ENCODE results near the gene ULK4. TPM values are rescaled to one million over a fixed set of nuclear protein-coding genes. Genes with fewer than 3 reads are reported as not detected.
A peak's percentile ranks its signal among the peaks of the same experiment; 100 is the strongest.

Gene ULK4
- total RNA-seq = 10 to 100 TPM; 13.1 to 14.2 TPM

DNA sequence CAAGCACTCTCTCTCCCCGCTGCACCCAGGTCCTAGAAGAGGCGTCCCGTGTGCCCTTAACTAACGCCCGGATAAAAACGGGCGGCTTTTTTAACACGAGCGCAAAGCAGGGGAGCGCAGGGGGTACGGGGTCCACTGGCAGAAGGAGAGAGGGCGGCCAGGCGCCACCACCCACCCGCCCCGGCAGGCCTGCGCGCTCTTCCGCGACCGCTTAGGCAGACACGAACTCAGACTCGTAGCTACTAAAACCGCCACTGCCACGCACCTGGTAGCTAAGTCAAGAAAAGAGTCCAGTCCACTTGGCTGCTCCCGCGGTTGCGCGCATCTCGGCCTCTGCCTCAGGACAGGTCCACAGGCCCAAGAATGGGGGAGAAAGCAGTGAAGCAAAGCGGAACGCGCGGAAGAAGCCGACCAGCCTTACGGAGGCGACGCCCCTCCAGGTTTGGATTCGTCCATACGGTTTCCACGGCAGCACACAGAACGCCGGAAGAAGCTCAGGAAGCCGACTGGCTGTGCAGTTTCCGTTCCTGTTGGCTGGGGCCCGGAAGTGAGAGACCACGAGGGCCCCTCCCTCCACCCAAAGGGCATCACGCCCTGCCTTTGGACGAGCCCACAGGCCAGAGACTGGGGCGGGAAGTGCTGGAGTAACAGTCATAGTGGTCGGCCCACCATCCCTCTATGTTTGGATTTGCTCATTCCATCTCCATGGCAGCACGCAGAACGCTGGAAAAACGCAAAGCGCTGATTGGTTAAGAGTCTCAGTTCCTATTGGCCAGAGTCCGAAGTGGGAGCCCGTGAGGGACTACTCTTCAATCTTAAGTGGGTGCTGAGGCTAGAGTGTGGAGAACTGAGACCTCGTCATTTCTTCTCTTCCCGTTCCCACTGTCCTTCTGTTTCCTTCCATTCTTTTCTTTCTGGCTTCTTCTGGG is at the start of gene ULK4:
Gene ULK4, minus strand, starts transcription at position 353 of the 929 bp plus-strand sequence. CDS start 7,344 bp downstream, outside the sequence.
- ATAC-seq (peak; percentile 91), DNase-seq (peak; percentile 96)
- H3K9me3 Mint-ChIP-seq (ENCODE audit: low read depth) = no peaks in the 10 kb centered on the region
- peaks cover 13% of the 10 kb centered on the region for H3K4me1 Mint-ChIP-seq
- POLR2A ChIA-PET = interaction anchor here (0.5 to 0.9 kb wide), 3 partner anchors 51 to 118 kb away, joined by 3 to 4 read pairs (median 3); no protein-coding TSS in a partner anchor
- no peaks in the 10 kb centered on the region for H3K36me3 Mint-ChIP-seq (ENCODE audit: low read depth)
- peak within 1 kb of the TSS; percentile 95 for H3K4me3 Mint-ChIP-seq
- peak within 1 kb of the TSS; percentile 92 for H3K27ac Mint-ChIP-seq
- CTCF ChIA-PET = interaction anchor here (0.7 to 0.8 kb wide), 4 partner anchors 36 to 1428 kb away, joined by 3 to 5 read pairs (median 4); no protein-coding TSS in a partner anchor
- intact Hi-C loops (cut with DNase I, micrococcal nuclease) = loop anchor here (1.0 to 5.0 kb wide), 16 partner anchors 51 to 1660 kb away; partner anchors contain the start of genes ANO10 (in 1 of the 2), CTNNB1 (in 1 of the 2), EIF1B (in 1 of the 2) and NKTR (in 1 of the 2)
- H3K27me3 Mint-ChIP-seq = no peaks in the 10 kb centered on the region

DNA sequence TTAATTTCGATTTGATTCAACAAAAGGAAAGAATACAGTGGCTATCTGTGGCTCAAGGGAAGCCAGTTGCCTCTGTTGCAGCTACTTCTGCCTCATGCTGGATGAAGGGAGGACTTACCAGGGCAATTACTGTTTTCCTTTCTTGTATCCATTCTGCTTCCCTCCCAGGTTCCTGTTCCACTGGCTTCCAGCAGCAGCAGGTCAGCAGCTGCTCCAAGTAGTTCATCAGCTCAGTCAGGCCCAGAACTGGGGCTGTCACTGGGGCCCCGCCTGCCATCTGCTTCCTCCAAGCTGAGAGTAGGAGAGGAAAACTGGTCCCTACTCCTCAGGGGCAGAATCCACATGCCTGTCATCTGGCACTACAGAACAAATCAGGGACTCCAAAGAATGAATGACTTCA is 48.6 kb upstream of the ULK4 start:
- no peaks in the 10 kb centered on the region for H3K27me3 Mint-ChIP-seq
- ChIA-PET CTCF (interaction anchor here (1.4 kb wide), 1 partner anchor 12 kb away, joined by 3 read pairs; no protein-coding TSS in a partner anchor), POLR2A (no interaction called here)

DNA sequence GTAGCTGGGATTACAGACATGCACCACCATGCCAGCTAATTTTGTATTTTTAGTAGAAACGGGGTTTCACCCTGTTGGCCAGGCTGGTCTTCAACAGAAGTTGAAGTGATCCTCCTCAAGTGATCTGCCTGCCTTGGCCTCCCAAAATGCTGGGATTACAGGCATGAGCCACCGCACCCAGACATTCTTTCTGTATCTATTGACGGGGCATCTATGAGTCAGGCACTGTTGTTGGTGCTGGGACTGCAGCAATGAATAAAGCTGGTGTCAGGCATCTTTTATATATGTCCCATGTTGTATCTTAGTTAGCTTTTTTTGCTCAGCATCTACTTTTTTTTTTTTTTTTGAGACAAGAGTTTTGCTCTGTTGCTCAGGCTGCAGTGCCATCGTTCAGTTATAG is 47.6 kb upstream of the ULK4 start:
- Mint-ChIP-seq H3K27me3 (no peaks in the 10 kb centered on the region), H3K4me1 (peaks cover 18% of the 10 kb centered on the region), H3K9me3 (ENCODE audit: low read depth) (no peaks in the 10 kb centered on the region), H3K36me3 (ENCODE audit: low read depth) (peaks cover 2% of the 10 kb centered on the region), H3K4me3 (no peak overlapping the region), H3K27ac (no peak overlapping the region)
- intact Hi-C loops (cut with DNase I, micrococcal nuclease) = no loop called here
- CTCF ChIA-PET = interaction anchor here (0.6 to 1.4 kb wide), 2 partner anchors 11 to 1429 kb away, joined by 3 read pairs; no protein-coding TSS in a partner anchor
- POLR2A ChIA-PET = no interaction called here
- no peak for DNase-seq
- no peak for ATAC-seq

More for the DNA sequence above, 48.6 kb upstream of the ULK4 start:
- Mint-ChIP-seq H3K9me3 (ENCODE audit: low read depth) (no peaks in the 10 kb centered on the region), H3K36me3 (ENCODE audit: low read depth) (peaks cover 5% of the 10 kb centered on the region), H3K4me1 (peaks cover 28% of the 10 kb centered on the region), H3K4me3 (no peak overlapping the region), H3K27ac (no peak overlapping the region)
- intact Hi-C loops (cut with DNase I, micrococcal nuclease) = loop anchor here (5.0 kb wide), 3 partner anchors 87 to 592 kb away; partner anchors contain the start of genes NKTR (in 1 of the 2) and VIPR1 (in 1 of the 2)
- DNase-seq = no peak
- no peak for ATAC-seq

DNA sequence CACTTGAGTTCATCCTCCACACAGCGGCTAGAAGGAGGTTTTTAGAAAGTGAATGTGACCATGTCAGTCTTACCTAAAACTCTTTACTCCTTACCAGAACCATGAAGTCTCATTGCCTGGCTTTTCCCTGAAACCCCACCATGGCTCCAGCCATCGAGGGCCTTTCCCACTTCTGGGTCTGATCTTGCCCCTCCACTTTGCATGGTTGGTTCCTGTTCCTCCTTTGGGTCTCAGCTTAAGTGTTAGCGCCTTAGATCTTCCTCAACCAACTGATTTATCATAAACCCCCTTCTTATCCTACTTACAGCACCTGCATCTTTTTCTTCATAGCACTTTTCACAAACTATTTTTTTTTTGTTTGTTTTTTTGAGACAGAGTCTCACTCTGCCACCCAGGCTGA is 45.9 kb upstream of the ULK4 start:
- Mint-ChIP-seq H3K4me3 (no peak overlapping the region), H3K36me3 (ENCODE audit: low read depth) (no peaks in the 10 kb centered on the region), H3K27me3 (no peaks in the 10 kb centered on the region), H3K4me1 (peaks cover 11% of the 10 kb centered on the region), H3K9me3 (ENCODE audit: low read depth) (no peaks in the 10 kb centered on the region), H3K27ac (no peak overlapping the region)
- no peak for ATAC-seq
- CTCF ChIA-PET = no interaction called here
- POLR2A ChIA-PET = interaction anchor here (0.6 kb wide), 1 partner anchor 812 kb away, joined by 3 read pairs; no protein-coding TSS in a partner anchor
- DNase-seq = no peak
- intact Hi-C loops (cut with DNase I, micrococcal nuclease) = no loop called here

DNA sequence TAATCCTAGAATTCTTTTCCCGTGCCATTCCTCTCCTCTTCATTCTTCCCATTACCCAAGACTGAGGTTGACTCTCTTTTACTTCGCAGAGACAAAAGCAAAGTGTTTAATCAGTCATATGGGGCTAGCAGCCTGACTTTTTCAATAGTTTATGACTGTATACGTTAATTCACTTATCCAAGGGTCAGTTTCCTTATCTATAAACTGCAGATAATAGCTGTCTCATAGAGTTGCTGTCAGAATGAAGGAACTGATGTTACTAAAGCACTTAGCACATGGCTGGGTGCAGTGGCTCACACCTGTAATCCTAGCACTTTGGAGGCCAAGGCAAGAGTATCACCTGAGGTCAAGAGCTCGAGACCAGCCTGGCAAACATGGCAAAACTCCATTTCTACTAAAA is 43.5 kb upstream of the ULK4 start:
- H3K27me3 Mint-ChIP-seq = peaks cover 4% of the 10 kb centered on the region
- intact Hi-C loops (cut with DNase I, micrococcal nuclease) = no loop called here
- POLR2A ChIA-PET = no interaction called here
- H3K9me3 Mint-ChIP-seq (ENCODE audit: low read depth) = peaks cover 4% of the 10 kb centered on the region
- CTCF ChIA-PET = no interaction called here
- H3K36me3 Mint-ChIP-seq (ENCODE audit: low read depth) = no peaks in the 10 kb centered on the region
- DNase-seq = no peak
- H3K4me3 Mint-ChIP-seq = no peak overlapping the region
- H3K27ac Mint-ChIP-seq = no peak overlapping the region
- ATAC-seq = no peak
- H3K4me1 Mint-ChIP-seq = no peaks in the 10 kb centered on the region

DNA sequence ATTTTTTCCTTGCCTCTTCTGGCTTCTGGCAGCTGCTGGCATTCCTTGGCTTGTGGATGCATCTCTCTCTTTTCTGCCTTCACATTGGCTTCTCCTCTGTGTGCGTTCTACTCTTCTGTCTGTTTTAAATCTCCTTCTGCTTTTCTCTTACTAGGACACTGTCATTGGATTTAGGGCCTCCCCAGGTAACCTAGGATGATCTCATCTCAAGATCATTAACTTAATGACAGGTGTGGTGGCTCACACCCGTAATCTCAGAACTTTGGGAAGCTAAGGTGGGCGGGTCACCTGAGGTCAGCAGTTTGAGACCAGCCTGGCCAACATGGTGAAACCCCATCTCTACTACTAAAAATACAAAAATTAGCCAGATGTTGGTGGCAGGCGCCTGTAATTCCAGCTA is 40.9 kb upstream of the ULK4 start:
- DNase-seq = no peak
- no peak for ATAC-seq
- intact Hi-C loops (cut with DNase I, micrococcal nuclease) = no loop called here
- no peaks in the 10 kb centered on the region for H3K36me3 Mint-ChIP-seq (ENCODE audit: low read depth)
- H3K9me3 Mint-ChIP-seq (ENCODE audit: low read depth) = peaks cover 4% of the 10 kb centered on the region
- POLR2A ChIA-PET = no interaction called here
- H3K27ac Mint-ChIP-seq = no peak overlapping the region
- no peaks in the 10 kb centered on the region for H3K4me1 Mint-ChIP-seq
- H3K4me3 Mint-ChIP-seq = no peak overlapping the region
- peaks cover 4% of the 10 kb centered on the region for H3K27me3 Mint-ChIP-seq
- CTCF ChIA-PET = no interaction called here

DNA sequence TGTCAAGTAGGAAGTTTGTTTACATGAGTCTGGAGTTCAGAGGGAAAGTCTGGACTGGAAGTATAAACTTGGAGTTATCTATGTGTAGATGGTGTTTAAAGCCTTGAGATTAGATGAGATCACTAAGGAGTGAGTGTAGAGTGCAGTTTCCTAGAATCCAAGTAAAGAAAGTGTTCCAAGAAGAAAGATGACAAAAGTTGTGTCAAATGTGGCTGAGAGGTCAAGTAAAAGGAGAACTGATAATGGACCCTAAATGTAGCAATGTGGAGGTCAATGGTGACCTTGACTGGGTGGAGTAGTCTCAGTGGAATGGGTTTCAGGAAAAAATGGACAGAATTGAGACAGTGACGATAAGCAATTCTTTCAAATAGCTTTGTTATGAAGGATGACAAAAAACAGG is 39.9 kb upstream of the ULK4 start:
- H3K4me3 Mint-ChIP-seq = no peak overlapping the region
- ChIA-PET CTCF (no interaction called here), POLR2A (no interaction called here)
- H3K4me1 Mint-ChIP-seq = no peaks in the 10 kb centered on the region
- no peaks in the 10 kb centered on the region for H3K36me3 Mint-ChIP-seq (ENCODE audit: low read depth)
- H3K9me3 Mint-ChIP-seq (ENCODE audit: low read depth) = peaks cover 4% of the 10 kb centered on the region
- ATAC-seq (no peak), DNase-seq (no peak)
- H3K27ac Mint-ChIP-seq = no peak overlapping the region
- intact Hi-C loops (cut with DNase I, micrococcal nuclease) = no loop called here
- peaks cover 4% of the 10 kb centered on the region for H3K27me3 Mint-ChIP-seq

DNA sequence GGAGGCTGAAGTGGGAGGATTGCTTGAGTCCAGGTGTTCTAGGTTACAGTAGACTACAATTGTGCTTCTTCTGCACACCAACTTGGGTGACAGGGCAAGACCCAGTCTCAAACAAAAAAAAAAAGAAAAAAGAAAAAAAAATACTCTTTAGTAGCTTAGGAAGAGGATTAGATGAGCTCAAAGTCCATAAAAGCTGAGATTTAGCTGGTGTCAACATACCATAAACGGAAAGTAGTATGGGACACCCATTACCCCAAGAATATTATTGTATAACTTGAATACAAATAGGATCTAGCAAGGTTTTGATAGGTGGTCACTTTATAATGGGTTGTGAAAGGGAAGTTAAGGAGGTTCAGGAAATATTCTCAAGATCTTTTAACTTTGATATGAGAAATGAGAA is 38.0 kb upstream of the ULK4 start:
- Mint-ChIP-seq H3K9me3 (ENCODE audit: low read depth) (peaks cover 4% of the 10 kb centered on the region), H3K27ac (no peak overlapping the region), H3K4me3 (no peak overlapping the region), H3K36me3 (ENCODE audit: low read depth) (no peaks in the 10 kb centered on the region), H3K4me1 (no peaks in the 10 kb centered on the region), H3K27me3 (peaks cover 4% of the 10 kb centered on the region)
- intact Hi-C loops (cut with DNase I, micrococcal nuclease) = no loop called here
- ChIA-PET CTCF (interaction anchor here (0.7 kb wide), 1 partner anchor 100 kb away, joined by 3 read pairs; no protein-coding TSS in a partner anchor), POLR2A (no interaction called here)
- ATAC-seq = no peak
- DNase-seq = no peak

DNA sequence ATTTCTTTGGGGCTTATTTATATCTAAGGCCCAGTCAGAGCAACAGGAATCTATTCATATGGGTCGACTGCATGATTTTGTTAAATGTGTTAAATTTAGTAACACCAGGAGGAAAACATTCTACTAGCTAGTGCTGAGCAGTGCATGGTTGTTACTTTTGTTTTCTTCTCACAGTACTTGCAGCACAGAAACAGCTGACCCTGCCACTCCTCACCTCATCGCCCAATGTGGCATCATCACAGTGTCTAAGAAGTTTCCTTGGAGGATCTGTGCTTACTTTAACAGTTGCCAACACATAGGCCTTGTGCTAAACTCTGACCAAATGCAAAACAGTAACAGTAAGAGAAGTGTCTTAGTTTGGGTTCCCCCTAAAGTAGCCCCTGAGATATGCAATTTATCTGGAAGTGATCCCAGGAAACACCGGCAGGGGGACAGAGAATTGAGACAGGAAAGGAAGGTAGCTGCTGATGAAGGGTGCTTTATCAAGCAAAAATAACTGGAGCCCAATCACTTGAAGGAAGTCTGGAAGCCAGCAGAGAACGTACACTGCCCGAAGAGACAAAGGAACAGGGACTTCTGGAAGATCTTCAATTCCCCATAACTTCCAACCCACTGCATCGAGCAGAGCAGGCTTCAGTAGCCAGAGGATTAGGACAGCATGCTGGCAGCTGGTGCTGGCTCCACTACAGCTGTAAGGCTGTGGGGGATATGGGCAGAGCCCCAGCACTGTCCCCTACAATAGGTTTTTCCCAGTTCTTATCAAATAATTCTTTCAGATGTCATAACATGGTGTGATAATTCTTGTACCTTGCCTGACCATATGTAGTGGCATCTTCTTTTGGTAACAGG is 36.0 kb upstream of the ULK4 start:
- intact Hi-C loops (cut with DNase I, micrococcal nuclease) = no loop called here
- ChIA-PET POLR2A (no interaction called here), CTCF (interaction anchor here (0.6 to 2.2 kb wide), 9 partner anchors 8 to 436 kb away, joined by 3 to 7 read pairs (median 3); partner anchors contain the start of gene ULK4)
- Mint-ChIP-seq H3K27me3 (peaks cover 4% of the 10 kb centered on the region), H3K27ac (no peak overlapping the region), H3K4me1 (no peaks in the 10 kb centered on the region), H3K36me3 (ENCODE audit: low read depth) (no peaks in the 10 kb centered on the region), H3K4me3 (no peak overlapping the region), H3K9me3 (ENCODE audit: low read depth) (peaks cover 4% of the 10 kb centered on the region)
- DNase-seq (peak; percentile 19), ATAC-seq (no peak)

DNA sequence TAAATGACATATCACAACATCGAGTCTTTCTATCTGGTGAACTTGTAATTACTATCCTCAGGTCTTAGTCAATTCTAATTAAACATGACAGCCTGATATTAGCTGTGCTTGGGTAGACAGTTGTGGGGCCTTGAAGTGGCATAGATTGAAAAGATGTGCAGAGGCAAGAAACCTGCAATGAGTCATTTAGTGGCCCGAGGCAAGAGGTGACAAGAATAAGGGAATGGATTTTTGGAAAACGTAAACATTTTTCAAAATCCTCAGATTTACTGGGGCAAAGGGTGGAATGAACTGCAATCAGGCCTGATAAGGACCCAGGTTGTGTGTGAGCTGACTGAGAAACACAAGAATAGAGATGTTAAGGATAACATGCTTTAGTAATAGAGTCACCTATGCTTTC is 29.5 kb upstream of the ULK4 start:
- Mint-ChIP-seq H3K27me3 (no peaks in the 10 kb centered on the region), H3K4me3 (no peak overlapping the region), H3K36me3 (ENCODE audit: low read depth) (no peaks in the 10 kb centered on the region), H3K27ac (no peak overlapping the region), H3K9me3 (ENCODE audit: low read depth) (no peaks in the 10 kb centered on the region), H3K4me1 (no peaks in the 10 kb centered on the region)
- ChIA-PET CTCF (interaction anchor here (0.5 kb wide), 1 partner anchor 312 kb away, joined by 3 read pairs; no protein-coding TSS in a partner anchor), POLR2A (interaction anchor here (0.7 kb wide), 1 partner anchor 89 kb away, joined by 3 read pairs; no protein-coding TSS in a partner anchor)
- ATAC-seq (no peak), DNase-seq (no peak)
- intact Hi-C loops (cut with DNase I, micrococcal nuclease) = no loop called here

DNA sequence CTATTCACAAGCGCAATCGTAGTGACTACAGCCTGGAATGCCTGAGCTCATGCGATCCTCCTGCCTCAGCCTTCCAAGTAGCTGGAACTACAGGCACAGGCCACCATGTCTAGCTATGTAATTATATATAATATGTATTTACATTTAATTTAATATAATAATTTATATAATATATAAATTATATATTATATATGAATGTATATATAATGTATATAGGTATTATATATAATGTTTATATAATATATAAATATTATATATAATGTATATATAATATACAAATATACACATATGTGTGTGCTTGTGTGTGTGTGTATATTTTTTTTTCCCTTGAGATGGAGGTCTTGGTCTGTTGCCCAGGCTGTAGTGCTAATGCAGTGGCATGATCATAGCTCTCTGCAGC is 27.6 kb upstream of the ULK4 start:
- Mint-ChIP-seq H3K4me1 (no peaks in the 10 kb centered on the region), H3K27ac (no peak overlapping the region), H3K4me3 (no peak overlapping the region), H3K36me3 (ENCODE audit: low read depth) (no peaks in the 10 kb centered on the region), H3K27me3 (no peaks in the 10 kb centered on the region), H3K9me3 (ENCODE audit: low read depth) (no peaks in the 10 kb centered on the region)
- POLR2A ChIA-PET = no interaction called here
- intact Hi-C loops (cut with DNase I, micrococcal nuclease) = no loop called here
- CTCF ChIA-PET = interaction anchor here (1.5 kb wide), 1 partner anchor 9 kb away, joined by 7 read pairs; no protein-coding TSS in a partner anchor
- no peak for ATAC-seq
- no peak for DNase-seq

Data from activated CD4-positive, alpha-beta T cell treated with anti-CD3 and anti-CD28 coated beads for 36 hours (primary cell).